Stimulated activated CD4-positive, alpha-beta T cell treated with anti-CD3 and anti-CD28 coated beads, Interleukin-4, amount 100 ng/mL, for 1 hour (primary cell): Measurements from ENCODE around the gene ERCC5.

ENCODE experiments used
- DNase-seq: peaks from one replicate; pipeline ENCODE4 v3.0.0-alpha.2; 2020

Gene ERCC5

GRCh38 chr13:102845630-102846260 lies at the start of gene ERCC5:
Gene ERCC5 (plus strand): TSS chr13:102846032. CDS start chr13:102846267, 235 bp downstream.
- DNase-seq = peak; percentile 93

GRCh38 chr13:102798581-102799425 lies 47.0 kb upstream of the ERCC5 start, which contains the start of the genes BIVM and POGLUT2:
Gene BIVM (plus strand): TSS chr13:102799119. CDS start chr13:102807268, 8,149 bp downstream.
Gene POGLUT2 (minus strand): TSS chr13:102798976. CDS start chr13:102798670, 306 bp downstream.
- DNase-seq = peak; percentile 72

DNA sequence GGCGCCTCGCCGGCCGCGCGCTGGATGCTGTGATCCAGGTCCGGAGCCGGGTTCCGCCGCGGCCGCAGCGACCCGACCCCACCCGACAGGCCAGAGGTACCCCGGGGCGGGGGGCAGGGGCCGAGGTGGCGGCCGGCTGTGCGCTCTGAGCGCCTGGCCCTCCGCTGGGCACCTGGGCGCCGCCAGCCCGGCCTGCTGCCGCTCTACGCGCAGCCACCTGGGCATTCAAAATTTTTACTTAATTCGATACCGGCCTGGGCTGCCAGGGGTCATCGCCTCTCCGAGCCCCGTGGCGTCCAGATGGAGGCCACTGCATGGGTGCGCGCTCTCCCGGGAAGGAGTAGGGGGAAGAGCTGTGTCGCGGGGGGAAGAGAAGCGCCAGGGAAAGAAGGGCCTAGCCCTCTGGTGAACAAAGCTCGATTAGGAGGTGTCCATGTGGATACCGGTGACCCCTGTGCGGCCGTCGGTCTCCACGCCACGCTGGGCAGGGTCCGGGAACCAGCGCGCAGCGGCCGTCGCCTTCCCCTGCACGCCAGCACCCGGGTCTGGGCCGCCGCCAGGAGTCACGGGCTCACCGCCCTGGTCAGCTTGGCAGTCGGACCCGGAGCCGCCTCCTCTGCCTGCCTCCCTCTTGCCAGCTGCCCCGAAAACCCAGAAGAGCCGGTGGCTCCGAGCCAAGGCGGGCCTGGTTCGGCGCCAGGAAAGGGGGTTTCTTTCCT lies 46.2 kb upstream of the ERCC5 start:
- DNase-seq = no peak

DNA sequence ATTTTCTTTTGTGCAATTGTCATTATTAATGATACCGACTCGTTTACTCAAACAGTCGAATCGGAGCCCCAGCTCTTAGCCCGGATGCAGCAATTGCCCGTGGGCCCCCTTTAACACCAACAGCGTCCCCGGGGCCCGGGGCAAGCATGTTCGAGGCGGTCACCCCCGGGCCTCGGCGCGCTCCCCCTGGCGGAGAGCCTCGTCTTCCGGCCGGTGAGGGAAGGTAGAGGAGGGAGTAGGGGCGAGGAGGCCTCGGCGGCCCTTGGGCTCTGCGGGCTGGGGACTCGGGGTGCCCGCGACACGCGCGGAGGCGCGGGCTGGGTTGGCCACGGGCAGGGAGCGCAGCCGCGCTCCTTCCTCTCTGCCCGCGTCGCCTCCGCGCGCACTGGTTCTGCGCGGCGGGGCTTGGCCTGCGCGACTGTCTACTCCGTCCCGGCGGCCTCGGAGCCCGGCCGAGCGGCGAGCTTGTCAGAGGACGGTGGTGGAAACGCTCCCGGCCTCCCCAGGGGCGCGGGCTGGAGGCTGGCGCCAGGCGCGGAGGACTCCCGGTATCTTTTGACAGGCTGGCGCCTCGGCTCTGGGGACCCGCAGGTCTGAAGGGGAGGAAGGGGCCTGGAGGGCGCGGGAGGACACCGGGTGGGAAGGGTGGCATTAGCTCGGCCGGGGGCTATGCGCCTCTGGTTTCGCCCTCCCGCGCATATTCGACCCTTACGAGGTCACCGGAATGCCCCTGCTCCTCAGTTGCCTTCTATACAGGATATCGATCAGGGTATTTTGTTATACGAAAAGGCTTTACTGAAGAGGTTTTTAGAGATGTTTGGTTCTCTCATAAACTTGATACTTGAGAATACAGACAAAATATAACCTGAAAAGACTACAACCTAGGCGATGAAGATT lies 45.4 kb upstream of the ERCC5 start:
- DNase-seq = peak; percentile 86

GRCh38 chr13:102805680-102806079 lies 40.2 kb upstream of the ERCC5 start:
- DNase-seq = no peak

GRCh38 chr13:102807699-102808098 lies 38.1 kb upstream of the ERCC5 start:
- DNase-seq = no peak

GRCh38 chr13:102812611-102813287 lies 33.1 kb upstream of the ERCC5 start:
- DNase-seq = no peak

DNA sequence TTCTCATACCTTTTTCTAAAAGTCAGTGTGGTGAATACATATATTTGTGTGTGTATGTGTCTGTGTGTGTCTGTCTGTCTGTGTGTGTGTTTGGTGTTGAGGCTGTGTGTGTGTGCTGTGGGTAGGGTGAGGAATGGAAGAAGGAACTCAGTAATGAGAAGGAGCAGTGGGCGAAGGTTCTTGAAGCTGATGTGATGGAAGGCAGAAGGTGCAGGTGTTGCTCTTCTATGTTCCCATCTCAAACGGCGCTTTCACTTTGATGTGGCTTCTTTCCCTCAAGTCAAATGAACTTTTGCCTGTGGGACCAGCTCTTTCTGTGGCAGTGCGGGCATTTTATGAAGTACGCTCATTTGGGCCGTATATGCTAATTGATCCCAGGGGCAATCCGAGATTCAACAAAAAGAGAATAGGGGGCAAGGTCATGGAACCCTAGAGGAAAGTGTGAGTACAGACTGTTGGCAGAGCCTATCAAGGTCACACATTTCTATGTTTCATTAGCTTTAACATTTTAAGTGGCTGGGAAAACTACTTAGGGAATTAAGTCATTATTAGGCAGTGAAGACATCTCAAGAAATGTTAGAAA lies 31.7 kb upstream of the ERCC5 start:
- no peak for DNase-seq

DNA sequence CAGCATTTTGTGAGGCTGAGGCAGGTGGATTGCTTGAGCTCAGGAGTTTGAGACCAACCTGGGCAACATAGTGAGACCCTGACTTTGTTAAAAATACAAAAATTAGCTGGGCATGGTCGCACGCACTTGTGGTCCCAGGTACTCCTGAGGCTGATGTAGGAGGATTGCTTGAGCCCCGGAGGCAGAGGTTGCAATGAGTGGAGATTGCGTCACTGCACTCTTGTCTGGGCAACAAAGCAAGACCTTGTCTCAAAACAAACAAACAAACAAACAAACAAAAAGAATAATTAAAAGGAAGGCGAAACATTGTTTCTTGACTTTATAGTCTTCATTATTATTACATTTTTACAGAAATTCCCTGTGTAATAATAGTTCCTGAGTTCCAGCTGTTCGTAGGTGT lies 31.0 kb upstream of the ERCC5 start:
- no peak for DNase-seq

DNA sequence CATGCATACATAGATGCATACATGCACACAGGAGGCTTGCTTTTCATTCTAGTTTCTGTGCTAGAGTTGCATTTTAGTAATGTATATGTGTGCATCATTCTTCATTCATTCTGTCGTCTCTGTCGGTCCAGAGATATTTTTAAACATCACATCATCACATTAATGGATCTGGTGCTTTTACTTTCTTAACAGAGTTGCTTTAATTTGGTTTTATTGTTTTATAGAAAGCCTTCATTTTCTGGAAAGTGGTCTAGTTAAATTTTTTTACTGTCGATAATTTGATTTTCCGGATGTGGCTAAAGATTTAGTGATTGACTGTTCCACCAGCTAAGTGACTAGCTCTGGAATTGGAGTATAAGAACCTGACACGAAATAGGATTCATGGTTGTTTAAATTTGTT lies 30.0 kb upstream of the ERCC5 start:
- DNase-seq = no peak

DNA sequence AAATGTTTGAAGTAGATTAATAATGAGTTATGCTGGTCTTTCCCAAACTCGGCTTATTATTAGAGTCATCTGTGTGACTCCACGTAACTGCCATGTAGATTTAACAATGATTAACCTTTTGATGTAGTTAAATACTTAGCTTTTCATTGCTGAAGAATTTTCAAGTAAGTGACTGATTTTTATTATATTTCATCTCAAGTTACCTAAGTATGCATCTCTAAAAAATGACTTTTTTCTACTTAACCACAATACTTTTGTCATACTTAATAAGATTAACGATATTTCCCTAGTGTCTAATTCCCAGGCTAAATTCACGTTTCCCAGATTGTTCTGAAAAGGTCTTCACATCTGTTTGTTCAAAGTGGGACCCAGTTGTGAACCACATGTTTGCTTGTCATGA lies 29.1 kb upstream of the ERCC5 start:
- DNase-seq = no peak

DNA sequence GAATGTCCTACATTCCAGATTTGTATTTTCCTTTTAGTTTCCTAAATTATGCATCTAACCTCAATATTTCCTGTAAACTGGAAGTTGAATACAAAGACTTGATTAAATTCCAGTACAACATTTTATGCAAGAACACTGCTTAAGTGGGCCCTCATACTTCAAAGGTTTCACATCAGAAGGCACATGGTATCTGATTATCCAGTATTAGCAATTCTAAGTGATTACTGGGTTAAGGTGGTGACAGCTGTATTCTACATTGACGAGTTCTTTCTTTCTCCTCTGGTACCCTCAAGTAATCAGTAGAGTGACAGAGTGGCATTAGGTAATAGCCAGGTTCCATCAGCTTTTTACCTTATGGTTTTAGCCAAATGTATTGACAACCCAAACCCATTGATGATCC lies 28.6 kb upstream of the ERCC5 start:
- no peak for DNase-seq

GRCh38 chr13:102817907-102818306 lies 27.9 kb upstream of the ERCC5 start:
- no peak for DNase-seq

DNA sequence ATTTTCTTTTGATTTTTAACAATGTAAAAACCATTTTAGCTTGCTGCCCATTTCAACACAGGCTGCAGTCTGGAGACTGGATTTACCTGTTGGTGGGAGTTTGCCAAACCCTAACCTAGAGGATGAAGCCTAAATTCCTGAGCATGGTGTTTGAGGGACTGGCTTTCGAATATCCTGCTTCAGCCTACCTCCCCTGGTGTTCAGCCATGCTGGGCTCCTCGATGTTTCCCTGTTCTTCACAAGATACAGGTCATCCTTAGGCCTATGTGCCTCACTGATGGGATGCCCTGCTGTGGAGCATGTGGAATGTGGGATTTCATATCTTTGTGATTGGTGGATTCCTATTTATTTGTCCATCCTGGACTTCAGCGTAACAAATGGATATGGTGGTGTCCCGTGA lies 20.4 kb upstream of the ERCC5 start:
- no peak for DNase-seq

DNA sequence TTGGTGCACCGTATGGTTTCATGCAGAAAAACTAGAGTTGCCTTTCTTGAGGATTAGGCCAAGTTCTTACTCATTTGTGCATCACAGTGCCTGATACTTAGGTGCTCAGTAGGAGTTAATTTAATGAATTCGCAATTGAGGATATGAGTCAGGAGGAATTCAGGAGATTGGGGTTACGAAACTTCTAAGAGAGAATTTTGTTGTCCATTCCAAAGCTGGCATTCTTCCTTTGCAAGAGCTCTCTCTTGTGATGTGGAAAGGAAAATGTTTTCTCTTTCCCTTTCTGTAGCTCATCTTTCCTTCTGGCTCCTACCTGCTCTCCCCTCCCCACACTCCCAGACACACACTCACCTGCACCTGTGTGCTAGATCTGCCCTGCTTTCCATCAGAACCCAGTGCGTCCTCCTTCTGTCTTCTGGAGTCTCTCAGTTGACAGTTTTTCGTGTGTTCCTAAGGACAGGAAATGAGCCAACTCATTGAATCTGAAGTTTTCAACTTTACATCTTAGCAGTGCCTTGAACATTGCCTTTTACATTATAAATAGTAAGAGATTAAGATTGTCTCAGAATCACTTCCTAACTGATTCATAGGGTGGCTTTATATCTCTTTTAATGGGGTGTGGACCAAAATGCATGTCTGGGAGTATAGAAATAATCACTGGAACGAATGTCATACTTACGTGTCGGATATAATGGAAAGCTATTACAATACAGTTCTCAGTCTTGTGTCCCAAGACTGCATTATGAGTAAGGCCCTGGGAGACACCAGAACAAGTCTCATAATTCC lies 19.7 kb upstream of the ERCC5 start:
- DNase-seq = no peak

GRCh38 chr13:102830646-102831045 lies 15.2 kb upstream of the ERCC5 start:
- DNase-seq = no peak

DNA sequence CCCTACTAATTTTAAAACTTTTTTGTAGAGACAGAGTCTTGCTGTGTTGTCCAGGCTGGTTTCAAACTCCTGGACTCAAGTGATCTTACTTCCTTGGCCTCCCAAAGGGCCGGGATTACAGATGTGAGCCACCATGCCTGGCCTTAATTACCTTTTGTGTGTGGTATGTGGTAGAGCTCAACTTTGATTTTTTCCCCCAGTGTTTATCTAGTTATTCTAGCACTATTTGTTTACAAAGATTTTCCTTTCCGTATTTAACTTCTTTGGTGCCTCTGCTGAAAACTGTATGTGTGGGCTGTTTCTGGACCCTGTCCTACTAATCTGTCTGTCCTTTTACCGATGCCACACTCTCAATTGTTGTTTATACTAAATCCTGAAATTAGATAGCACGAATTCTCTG lies 9.4 kb upstream of the ERCC5 start:
- DNase-seq = no peak

DNA sequence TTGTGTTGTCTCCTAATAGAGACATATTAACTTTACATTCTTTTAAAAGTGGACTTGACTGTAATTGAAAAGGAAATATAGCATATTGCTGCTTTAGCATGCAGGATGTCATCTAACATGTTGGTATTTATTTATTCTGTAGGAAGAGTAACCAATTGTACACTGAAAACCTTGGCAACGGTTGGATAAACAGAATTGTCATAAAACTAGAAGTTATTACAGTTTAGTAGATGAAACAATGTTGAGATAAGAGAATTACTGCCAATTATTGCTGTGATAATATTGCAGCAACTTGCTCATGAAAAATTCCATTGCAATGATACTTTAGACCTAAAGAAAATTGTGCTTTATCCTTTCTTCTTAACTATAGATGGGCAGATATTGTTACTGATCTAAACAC lies 7.6 kb upstream of the ERCC5 start:
- no peak for DNase-seq

GRCh38 chr13:102838982-102839381 lies 6.8 kb upstream of the ERCC5 start:
- DNase-seq = no peak

- no peak for DNase-seq
Measured at GRCh38 chr13:102839462-102839861, 6.4 kb upstream of the ERCC5 start.

DNA sequence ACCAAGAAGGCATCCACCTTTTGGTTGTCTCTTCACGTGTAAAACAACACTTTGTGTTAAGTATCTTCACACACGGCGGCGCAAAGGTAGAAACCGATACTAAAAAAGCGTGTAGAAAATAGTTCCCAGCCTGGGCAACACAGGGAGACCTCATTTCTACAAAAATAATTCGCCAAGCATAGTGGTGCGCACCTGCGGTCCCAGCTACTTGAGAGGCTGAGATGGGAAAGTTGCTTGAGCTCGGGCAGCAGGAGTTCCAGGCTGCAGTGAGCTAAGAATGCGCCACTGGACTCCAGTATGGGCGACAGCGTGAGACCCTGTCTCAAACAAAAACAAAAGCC lies 573 bp upstream of the ERCC5 start:
- no peak for DNase-seq
